ENCODE measurements around the gene C19orf18.

The C19orf18 gene

GRCh38 chr19:58001895-58002369 is 27.6 kb upstream of the C19orf18 start:
- TF ChIP-seq CTCF (IDR thresholded peaks at IDR 0.05; ENCODE audit: low read depth, low read length): no peak
- H3K4me3 ChIP-seq (replicated peaks in 1 of 2; ENCODE audit: low read depth in 2 of 2, low read length in 2 of 2): peak overlapping the region; percentile 83 to 90
- peak; percentile 18 to 35 for DNase-seq (ENCODE audit: low read depth in 2 of 2)

GRCh38 chr19:58000677-58001076 is 26.3 kb upstream of the C19orf18 start:
- no peak overlapping the region for H3K4me3 ChIP-seq (replicated peaks in 1 of 2; ENCODE audit: low read depth in 2 of 2, low read length in 2 of 2)
- TF ChIP-seq CTCF (IDR thresholded peaks at IDR 0.05; ENCODE audit: low read depth, low read length): no peak

GRCh38 chr19:57992841-57993240 is 18.5 kb upstream of the C19orf18 start:
- no peak overlapping the region for H3K4me3 ChIP-seq (replicated peaks in 1 of 2; ENCODE audit: low read depth in 2 of 2, low read length in 2 of 2)
- TF ChIP-seq CTCF (IDR thresholded peaks at IDR 0.05; ENCODE audit: low read depth, low read length): no peak
- no peak for DNase-seq (ENCODE audit: low read depth in 2 of 2)

More at GRCh38 chr19:58000677-58001076, 26.3 kb upstream of the C19orf18 start:
- no peak for DNase-seq (ENCODE audit: low read depth in 2 of 2)

- DNase-seq (ENCODE audit: low read depth in 2 of 2): peak in 1 of 2 donors; percentile 28
- no peak overlapping the region for H3K4me3 ChIP-seq (replicated peaks in 1 of 2; ENCODE audit: low read depth in 2 of 2, low read length in 2 of 2)
- TF ChIP-seq CTCF (IDR thresholded peaks at IDR 0.05; ENCODE audit: low read depth, low read length): no peak
These were observed 4.4 kb upstream of the C19orf18 start for GRCh38 chr19:57978586-57979289.

GRCh38 chr19:57964761-57965160 is 9.6 kb downstream of the C19orf18 start:
- no peak for DNase-seq (ENCODE audit: low read depth in 2 of 2)
- no peak for TF ChIP-seq CTCF (IDR thresholded peaks at IDR 0.05; ENCODE audit: low read depth, low read length)
- H3K4me3 ChIP-seq (replicated peaks in 1 of 2; ENCODE audit: low read depth in 2 of 2, low read length in 2 of 2): no peak overlapping the region

- no peak for DNase-seq (ENCODE audit: low read depth in 2 of 2)
These were observed 12.5 kb downstream of the C19orf18 start for GRCh38 chr19:57961785-57962184.

More at GRCh38 chr19:57961785-57962184, 12.5 kb downstream of the C19orf18 start:
- TF ChIP-seq CTCF (IDR thresholded peaks at IDR 0.05; ENCODE audit: low read depth, low read length): no peak
- no peak overlapping the region for H3K4me3 ChIP-seq (replicated peaks in 1 of 2; ENCODE audit: low read depth in 2 of 2, low read length in 2 of 2)
